Activated effector memory CD4-positive, alpha-beta T cell treated with anti-CD3 and anti-CD28 coated beads, Interleukin-2, amount 50 U/mL, for 16 hours (primary cell): ENCODE data around the gene ZNF280B.
"Not testable (repeated sequence)": the region's sequence is repeated elsewhere in the genome, so short reads cannot be mapped to it uniquely, and the experiment has no call there.

ENCODE experiments used
- DNase-seq: peaks from one replicate; pipeline ENCODE4 v3.0.0-alpha.2; 2020

ZNF280B gene

GRCh38 chr22:22462813-22463567 lies 45.6 kb downstream of the ZNF280B start:
- DNase-seq, result no peak

- DNase-seq, result no peak
Observed at GRCh38 chr22:22461583-22461982, 47.0 kb downstream of the ZNF280B start.

GRCh38 chr22:22461111-22461510 lies 47.4 kb downstream of the ZNF280B start:
- no peak for DNase-seq

GRCh38 chr22:22460635-22461034 lies 47.9 kb downstream of the ZNF280B start:
- no peak for DNase-seq

- DNase-seq, result no peak
Observed at GRCh38 chr22:22460060-22460459, 48.5 kb downstream of the ZNF280B start.

- DNase-seq, result no peak
Observed at GRCh38 chr22:22458896-22459588, 49.5 kb downstream of the ZNF280B start.

- DNase-seq, result no peak
Observed at GRCh38 chr22:22458387-22458786, 50.2 kb downstream of the ZNF280B start.

GRCh38 chr22:22454997-22455396 lies 53.5 kb downstream of the ZNF280B start:
- DNase-seq, result no peak

GRCh38 chr22:22452996-22453686 lies 55.4 kb downstream of the ZNF280B start:
- no peak for DNase-seq

- DNase-seq, result no peak
Observed at GRCh38 chr22:22452211-22452610, 56.3 kb downstream of the ZNF280B start.

GRCh38 chr22:22450343-22450839 lies 58.2 kb downstream of the ZNF280B start:
- DNase-seq, result no peak

- DNase-seq, result no peak
Observed at GRCh38 chr22:22449819-22450218, 58.7 kb downstream of the ZNF280B start.

GRCh38 chr22:22446517-22446916 lies 62.0 kb downstream of the ZNF280B start:
- DNase-seq, result no peak

- not testable (repeated sequence) for DNase-seq
Observed at GRCh38 chr22:22444007-22444589, 64.4 kb downstream of the ZNF280B start.

- DNase-seq, result no peak
Observed at GRCh38 chr22:22442928-22443709, 65.4 kb downstream of the ZNF280B start.

GRCh38 chr22:22441626-22442025 lies 66.9 kb downstream of the ZNF280B start:
- DNase-seq, result not testable (repeated sequence)

GRCh38 chr22:22440188-22440587 lies 68.4 kb downstream of the ZNF280B start:
- no peak for DNase-seq
